GM19238 (cell line): ENCODE results near the gene CFC1.
"Not testable (repeated sequence)": the region's sequence is repeated elsewhere in the genome, so short reads cannot be mapped to it uniquely, and the experiment has no call there.

Experiments used
- DNase-seq: peaks from one replicate; pipeline ENCODE4 v3.0.0; 2011; ENCODE audit warnings: low spot score; ENCODE audit not compliant: insufficient read length

The CFC1 gene

DNA sequence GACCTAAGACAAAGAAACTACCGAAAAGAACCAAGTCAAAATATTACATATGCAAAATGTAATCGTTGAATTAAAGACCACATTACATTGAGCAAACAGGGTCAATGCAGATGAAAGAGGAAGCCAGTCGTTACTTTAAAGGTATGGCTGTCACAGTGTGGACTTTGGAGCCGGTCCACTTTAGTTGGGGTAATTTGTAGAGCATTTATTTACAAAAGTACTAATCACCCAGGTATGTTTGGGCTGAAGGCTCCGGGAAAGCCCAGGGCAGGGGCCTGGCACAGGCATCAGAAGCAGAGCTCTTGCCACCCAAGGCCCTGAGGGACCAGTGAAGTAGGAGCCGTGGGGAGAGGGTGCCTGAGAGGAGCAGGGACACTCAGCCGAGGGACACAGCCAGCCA is 15.8 kb downstream of the CFC1 start:
- DNase-seq: not testable (repeated sequence)

DNA sequence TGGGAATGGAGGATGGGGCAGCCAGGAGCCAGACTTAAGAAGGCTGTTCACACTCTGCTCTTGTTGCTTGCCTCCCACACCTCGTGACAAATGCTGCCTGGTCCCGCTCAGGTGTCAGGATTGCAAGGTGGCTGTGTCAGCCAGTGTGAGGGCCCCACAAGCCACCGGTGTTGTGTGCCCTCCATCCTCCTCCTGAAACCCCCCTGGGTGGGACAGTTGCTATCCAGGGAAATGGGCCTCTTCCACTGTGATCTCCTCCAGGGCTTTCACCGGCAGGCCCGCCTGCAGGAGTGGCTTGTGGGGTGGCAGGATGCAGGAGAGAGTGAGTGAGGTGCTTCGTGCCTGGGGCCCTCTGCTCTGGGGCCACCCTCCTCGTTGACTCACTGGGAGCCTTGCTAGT is 16.4 kb downstream of the CFC1 start:
- not testable (repeated sequence) for DNase-seq

DNA sequence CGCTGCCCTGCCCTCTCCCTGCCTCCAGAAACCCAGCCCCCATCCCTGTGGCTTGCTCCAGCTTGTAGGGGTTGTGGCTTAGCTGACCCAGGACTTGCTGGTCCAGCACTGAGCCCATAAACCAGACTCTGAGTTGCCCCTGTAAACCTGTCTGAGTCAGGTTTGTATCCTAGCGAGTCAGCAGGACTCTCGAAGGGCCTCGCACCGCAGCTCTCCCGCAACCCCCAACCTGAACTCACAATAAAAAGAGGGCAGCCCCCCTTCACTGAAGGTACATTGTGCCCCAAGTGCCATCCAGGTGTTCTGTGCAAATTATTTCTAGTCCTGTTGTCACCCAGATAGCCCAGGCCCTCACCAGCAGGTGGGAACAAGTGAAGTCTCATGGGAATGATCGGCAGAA is 17.9 kb downstream of the CFC1 start:
- DNase-seq: not testable (repeated sequence)

DNA sequence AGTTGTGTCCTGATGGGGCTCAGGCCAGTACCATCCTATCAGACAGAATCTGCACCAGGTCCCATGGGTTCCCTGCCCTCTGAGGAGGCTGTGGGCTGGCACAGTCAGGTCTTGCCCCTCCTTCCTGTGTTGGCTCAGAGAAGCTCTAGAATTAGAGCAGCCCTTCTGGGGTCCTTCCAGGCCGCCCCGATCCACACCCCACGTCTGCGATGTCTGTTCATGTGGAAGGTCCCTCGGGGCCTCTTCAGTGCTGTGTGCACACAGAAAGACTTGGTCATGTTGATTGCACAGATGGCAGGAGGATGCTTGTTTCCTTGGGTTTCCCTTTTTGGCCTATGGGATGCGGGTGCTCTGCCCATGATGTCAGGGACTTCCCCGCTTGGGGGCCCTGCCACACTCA is 20.3 kb downstream of the CFC1 start:
- not testable (repeated sequence) for DNase-seq

DNA sequence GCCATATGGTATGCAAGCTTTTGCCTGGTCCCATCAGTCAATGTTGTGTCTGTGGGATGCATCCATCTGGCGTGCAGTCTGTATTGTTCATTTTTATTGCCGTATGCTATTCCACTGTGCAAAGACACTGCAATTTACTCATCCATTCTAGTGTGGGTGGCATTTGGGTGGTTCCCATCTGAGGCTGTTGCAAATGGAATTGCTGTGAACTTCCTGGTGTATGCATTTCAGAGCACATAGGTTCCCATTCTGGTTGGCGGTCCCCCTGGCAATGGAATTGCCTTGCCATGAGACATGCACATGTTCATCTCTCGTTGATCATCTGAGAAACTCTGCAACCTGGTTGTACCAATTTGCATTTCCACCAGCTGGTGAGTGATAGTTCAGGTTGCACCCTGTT is 21.8 kb downstream of the CFC1 start:
- DNase-seq: not testable (repeated sequence)

DNA sequence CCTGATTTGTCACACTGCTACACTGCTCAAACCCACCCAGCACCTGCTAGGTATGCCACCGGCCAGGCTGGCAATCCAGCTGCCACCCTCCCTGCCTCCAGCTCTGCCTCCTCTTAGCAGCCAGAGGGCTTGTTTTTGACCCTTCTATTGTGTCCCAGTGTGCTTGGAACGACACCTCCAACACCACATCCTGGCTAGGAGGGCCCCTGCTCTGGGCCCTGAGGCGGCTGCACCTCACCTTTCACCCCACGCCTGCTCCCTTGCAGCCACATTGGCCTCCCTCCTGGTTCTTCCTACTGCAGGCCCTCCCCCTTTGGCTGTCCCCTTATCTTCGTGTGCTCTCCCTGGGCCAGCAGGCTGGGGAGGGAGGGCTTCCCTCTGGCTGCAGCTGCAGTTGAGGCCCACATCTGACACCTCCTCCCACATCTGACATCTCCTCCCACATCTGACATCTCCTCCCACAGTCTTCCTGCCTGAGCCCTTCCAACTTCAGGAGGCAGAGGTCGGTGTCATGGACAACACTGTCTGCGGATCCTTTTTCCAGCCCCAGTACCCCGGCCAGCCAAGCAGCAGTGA is 23.1 kb downstream of the CFC1 start:
- not testable (repeated sequence) for DNase-seq

DNA sequence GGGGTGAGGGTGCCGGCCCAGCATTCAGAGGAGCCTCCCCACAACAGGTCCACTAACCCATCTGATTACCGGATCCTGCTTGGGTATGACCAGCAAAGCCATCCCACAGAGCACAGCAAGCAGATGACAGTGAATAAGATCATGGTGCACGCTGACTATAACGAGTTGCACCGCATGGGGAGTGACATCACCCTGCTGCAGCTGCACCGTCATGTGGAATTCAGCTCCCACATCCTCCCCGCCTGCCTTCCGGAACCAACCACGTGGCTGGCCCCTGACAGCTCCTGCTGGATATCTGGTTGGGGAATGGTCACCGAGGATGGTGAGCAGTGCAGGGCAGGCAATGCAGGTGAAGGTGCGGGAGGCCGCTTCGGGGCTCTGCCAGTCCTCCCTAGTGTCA is 25.1 kb downstream of the CFC1 start:
- DNase-seq: not testable (repeated sequence)

DNA sequence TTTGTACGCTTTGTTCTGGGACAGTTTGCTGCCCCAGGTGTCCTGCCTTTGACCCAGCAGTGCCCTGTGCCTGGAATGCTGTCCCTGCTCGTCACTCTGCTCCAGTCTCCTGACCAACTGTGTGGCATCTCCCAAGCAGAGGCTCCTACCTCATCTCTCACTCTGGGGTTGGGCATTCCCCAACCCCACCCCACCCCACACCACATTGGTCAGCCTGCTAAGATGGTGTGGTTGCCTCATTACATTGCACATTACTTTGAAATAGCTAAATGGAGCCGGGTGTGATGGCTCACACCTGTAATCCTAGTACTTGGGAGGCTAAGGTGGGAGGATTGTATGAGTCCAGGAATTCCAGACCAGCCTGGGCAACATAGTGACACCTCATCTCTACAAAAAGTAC is 27.4 kb downstream of the CFC1 start:
- not testable (repeated sequence) for DNase-seq

DNA sequence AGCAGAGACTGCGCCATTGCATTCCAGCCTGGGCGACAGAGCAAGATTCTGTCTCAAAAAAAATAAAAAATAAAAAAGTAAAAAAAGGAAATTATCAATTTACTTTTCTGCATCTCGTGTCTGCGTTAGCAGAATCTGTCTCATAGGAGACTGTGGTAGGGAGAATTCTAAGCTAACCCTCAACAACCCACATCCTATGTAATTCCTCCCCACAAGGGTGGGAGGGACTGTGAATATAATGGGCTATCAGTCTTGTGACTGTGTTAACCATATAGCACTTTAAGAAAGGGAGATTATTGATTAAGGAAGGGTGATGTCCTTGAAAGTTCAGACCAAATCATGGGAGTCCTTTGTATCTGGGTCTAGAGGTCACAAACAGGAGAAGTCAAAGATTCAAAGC is 33.2 kb downstream of the CFC1 start:
- DNase-seq: not testable (repeated sequence)

DNA sequence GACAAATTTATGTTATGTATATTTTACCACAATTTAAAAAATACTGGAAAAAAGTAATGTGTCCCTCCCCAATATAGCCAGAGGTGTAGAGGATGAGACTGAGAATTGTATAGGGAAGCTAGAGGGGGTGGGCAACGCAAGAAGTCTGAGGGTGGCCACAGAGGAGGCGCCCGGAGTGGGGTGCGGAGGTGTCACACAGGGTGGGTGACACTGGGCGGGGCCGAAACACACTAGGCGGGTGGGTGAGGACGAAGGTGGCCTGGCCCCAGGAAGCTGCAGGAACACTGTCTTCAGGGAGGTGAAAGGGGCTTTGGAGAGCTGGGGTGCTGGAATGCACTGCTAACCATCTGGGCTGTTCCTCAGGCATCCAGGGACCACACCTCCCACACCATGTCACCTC is 42.9 kb downstream of the CFC1 start:
- not testable (repeated sequence) for DNase-seq

DNA sequence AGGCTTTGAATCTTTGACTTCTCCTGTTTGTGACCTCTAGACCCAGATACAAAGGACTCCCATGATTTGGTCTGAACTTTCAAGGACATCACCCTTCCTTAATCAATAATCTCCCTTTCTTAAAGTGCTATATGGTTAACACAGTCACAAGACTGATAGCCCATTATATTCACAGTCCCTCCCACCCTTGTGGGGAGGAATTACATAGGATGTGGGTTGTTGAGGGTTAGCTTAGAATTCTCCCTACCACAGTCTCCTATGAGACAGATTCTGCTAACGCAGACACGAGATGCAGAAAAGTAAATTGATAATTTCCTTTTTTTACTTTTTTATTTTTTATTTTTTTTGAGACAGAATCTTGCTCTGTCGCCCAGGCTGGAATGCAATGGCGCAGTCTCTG is 45.2 kb downstream of the CFC1 start:
- not testable (repeated sequence) for DNase-seq

DNA sequence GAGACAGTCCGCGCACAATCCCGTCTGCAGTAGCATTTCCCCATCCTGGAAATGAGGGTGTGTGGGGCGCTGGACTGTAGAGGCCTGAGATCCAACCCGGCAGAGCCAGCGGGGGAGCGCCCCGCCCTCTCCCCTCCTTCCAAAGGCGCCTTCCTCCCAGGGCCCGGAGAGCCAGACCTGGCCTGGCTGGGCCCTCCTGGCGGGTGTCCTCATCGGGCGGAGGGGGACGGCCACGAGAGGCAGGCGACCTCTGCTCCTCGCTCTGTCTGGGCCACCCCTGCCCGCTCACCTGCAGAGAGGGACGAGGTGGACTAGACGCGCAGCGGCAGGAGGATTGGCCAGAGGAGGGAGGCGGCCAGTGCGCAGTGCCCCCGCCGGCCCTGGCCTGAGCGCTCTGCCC is 49.9 kb downstream of the CFC1 start:
- not testable (repeated sequence) for DNase-seq

DNA sequence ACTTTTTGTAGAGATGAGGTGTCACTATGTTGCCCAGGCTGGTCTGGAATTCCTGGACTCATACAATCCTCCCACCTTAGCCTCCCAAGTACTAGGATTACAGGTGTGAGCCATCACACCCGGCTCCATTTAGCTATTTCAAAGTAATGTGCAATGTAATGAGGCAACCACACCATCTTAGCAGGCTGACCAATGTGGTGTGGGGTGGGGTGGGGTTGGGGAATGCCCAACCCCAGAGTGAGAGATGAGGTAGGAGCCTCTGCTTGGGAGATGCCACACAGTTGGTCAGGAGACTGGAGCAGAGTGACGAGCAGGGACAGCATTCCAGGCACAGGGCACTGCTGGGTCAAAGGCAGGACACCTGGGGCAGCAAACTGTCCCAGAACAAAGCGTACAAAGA is 51.0 kb downstream of the CFC1 start:
- DNase-seq: not testable (repeated sequence)

DNA sequence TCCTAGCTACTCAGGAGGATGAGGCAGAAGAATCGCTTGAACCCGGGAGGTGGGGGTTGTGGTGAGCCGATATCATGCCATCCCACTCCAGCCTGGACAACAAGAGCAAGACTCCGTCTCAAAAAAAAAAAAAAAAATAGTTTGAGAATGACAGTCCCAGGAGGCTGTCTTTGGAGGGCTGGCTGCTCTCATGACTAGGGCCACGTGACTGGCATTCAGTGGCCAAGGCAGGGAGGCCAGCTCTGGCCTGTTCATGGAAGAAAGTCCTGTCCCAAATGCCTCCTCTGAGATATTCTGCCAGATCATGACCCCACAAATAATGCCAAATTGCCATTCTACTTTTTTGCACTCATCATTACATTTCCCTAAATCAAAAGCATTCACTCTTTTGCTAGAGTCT is 54.4 kb downstream of the CFC1 start:
- DNase-seq: not testable (repeated sequence)

DNA sequence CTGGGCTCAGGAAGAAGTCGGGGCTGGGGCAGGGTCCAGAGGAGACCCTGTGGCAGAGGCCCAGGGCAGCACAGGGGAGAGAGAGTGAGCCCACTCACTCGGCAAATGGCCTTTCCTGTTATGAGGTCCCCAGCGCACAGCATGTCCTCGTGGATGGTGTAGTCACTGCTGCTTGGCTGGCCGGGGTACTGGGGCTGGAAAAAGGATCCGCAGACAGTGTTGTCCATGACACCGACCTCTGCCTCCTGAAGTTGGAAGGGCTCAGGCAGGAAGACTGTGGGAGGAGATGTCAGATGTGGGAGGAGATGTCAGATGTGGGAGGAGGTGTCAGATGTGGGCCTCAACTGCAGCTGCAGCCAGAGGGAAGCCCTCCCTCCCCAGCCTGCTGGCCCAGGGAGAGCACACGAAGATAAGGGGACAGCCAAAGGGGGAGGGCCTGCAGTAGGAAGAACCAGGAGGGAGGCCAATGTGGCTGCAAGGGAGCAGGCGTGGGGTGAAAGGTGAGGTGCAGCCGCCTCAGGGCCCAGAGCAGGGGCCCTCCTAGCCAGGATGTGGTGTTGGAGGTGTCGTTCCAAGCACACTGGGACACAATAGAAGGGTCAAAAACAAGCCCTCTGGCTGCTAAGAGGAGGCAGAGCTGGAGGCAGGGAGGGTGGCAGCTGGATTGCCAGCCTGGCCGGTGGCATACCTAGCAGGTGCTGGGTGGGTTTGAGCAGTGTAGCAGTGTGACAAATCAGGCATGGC is 55.4 kb downstream of the CFC1 start:
- DNase-seq: not testable (repeated sequence)

DNA sequence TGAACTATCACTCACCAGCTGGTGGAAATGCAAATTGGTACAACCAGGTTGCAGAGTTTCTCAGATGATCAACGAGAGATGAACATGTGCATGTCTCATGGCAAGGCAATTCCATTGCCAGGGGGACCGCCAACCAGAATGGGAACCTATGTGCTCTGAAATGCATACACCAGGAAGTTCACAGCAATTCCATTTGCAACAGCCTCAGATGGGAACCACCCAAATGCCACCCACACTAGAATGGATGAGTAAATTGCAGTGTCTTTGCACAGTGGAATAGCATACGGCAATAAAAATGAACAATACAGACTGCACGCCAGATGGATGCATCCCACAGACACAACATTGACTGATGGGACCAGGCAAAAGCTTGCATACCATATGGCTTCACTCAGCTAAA is 56.6 kb downstream of the CFC1 start:
- not testable (repeated sequence) for DNase-seq
